ENCODE measurements around the gene KRT3.

Gene KRT3

GRCh38 chr12:52833922-52834726 lies 38.2 kb upstream of the KRT3 start, which contains the start of gene KRT79:
Gene KRT79, minus strand, starts transcription at chr12:52834311. Its CDS starts 51 bp downstream, at chr12:52834260.
- in situ Hi-C loops (cut with HindIII; ENCODE audit: low pct_unique_long_range_greater_than_20kb, low sequenced_read_pairs): no loop called here
- no peak for DNase-seq (ENCODE audit: low read depth in 1 of 2, low spot score in 1 of 2)
- no peak for TF ChIP-seq JUND (IDR thresholded peaks at IDR 0.05; ENCODE audit: low read depth)

GRCh38 chr12:52832985-52833905 lies 37.3 kb upstream of the KRT3 start:
- TF ChIP-seq JUND (IDR thresholded peaks at IDR 0.05; ENCODE audit: low read depth): no peak
- no peak for DNase-seq (ENCODE audit: low read depth in 1 of 2, low spot score in 1 of 2)
- in situ Hi-C loops (cut with HindIII; ENCODE audit: low pct_unique_long_range_greater_than_20kb, low sequenced_read_pairs): no loop called here

GRCh38 chr12:52832451-52832850 lies 36.5 kb upstream of the KRT3 start:
- in situ Hi-C loops (cut with HindIII; ENCODE audit: low pct_unique_long_range_greater_than_20kb, low sequenced_read_pairs): no loop called here
- TF ChIP-seq JUND (IDR thresholded peaks at IDR 0.05; ENCODE audit: low read depth): no peak
- no peak for DNase-seq (ENCODE audit: low read depth in 1 of 2, low spot score in 1 of 2)

- DNase-seq (ENCODE audit: low read depth in 1 of 2, low spot score in 1 of 2): no peak
- in situ Hi-C loops (cut with HindIII; ENCODE audit: low pct_unique_long_range_greater_than_20kb, low sequenced_read_pairs): no loop called here
- no peak for TF ChIP-seq JUND (IDR thresholded peaks at IDR 0.05; ENCODE audit: low read depth)
Observed at GRCh38 chr12:52831251-52831650, 35.3 kb upstream of the KRT3 start.

GRCh38 chr12:52829986-52830770 lies 34.3 kb upstream of the KRT3 start:
- TF ChIP-seq JUND (IDR thresholded peaks at IDR 0.05; ENCODE audit: low read depth): no peak
- in situ Hi-C loops (cut with HindIII; ENCODE audit: low pct_unique_long_range_greater_than_20kb, low sequenced_read_pairs): no loop called here
- no peak for DNase-seq (ENCODE audit: low read depth in 1 of 2, low spot score in 1 of 2)

GRCh38 chr12:52828591-52829021 lies 32.7 kb upstream of the KRT3 start:
- no peak for TF ChIP-seq JUND (IDR thresholded peaks at IDR 0.05; ENCODE audit: low read depth)
- in situ Hi-C loops (cut with HindIII; ENCODE audit: low pct_unique_long_range_greater_than_20kb, low sequenced_read_pairs): no loop called here
- no peak for DNase-seq (ENCODE audit: low read depth in 1 of 2, low spot score in 1 of 2)

GRCh38 chr12:52828156-52828555 lies 32.2 kb upstream of the KRT3 start:
- DNase-seq (ENCODE audit: low read depth in 1 of 2, low spot score in 1 of 2): no peak
- TF ChIP-seq JUND (IDR thresholded peaks at IDR 0.05; ENCODE audit: low read depth): no peak
- in situ Hi-C loops (cut with HindIII; ENCODE audit: low pct_unique_long_range_greater_than_20kb, low sequenced_read_pairs): no loop called here

- in situ Hi-C loops (cut with HindIII; ENCODE audit: low pct_unique_long_range_greater_than_20kb, low sequenced_read_pairs): no loop called here
- no peak for TF ChIP-seq JUND (IDR thresholded peaks at IDR 0.05; ENCODE audit: low read depth)
- no peak for DNase-seq (ENCODE audit: low read depth in 1 of 2, low spot score in 1 of 2)
Observed at GRCh38 chr12:52827499-52828090, 31.7 kb upstream of the KRT3 start.

GRCh38 chr12:52826611-52827498 lies 30.9 kb upstream of the KRT3 start:
- peak; percentile 56 to 70 for DNase-seq (ENCODE audit: low read depth in 1 of 2, low spot score in 1 of 2)
- TF ChIP-seq JUND (IDR thresholded peaks at IDR 0.05; ENCODE audit: low read depth): no peak
- in situ Hi-C loops (cut with HindIII; ENCODE audit: low pct_unique_long_range_greater_than_20kb, low sequenced_read_pairs): no loop called here

- DNase-seq (ENCODE audit: low read depth in 1 of 2, low spot score in 1 of 2): no peak
- in situ Hi-C loops (cut with HindIII; ENCODE audit: low pct_unique_long_range_greater_than_20kb, low sequenced_read_pairs): no loop called here
- TF ChIP-seq JUND (IDR thresholded peaks at IDR 0.05; ENCODE audit: low read depth): no peak
Observed at GRCh38 chr12:52825961-52826360, 30.0 kb upstream of the KRT3 start.

- DNase-seq (ENCODE audit: low read depth in 1 of 2, low spot score in 1 of 2): no peak
- no peak for TF ChIP-seq JUND (IDR thresholded peaks at IDR 0.05; ENCODE audit: low read depth)
- in situ Hi-C loops (cut with HindIII; ENCODE audit: low pct_unique_long_range_greater_than_20kb, low sequenced_read_pairs): no loop called here
Observed at GRCh38 chr12:52824741-52825410, 29.0 kb upstream of the KRT3 start.
